K562 (cell line): ENCODE data around the gene ANO4.

ENCODE experiments used
- TRIM24 ChIP-seq, 2 experiments: fragments of 450-650 bp; IDR thresholded peaks; 2 replicates each; pipeline ENCODE4 v1.6.1; 2016
- TF ChIP-seq, protein P1 (sequence below): IDR thresholded peaks from 2 replicates; pipeline ENCODE4 v1.6.1; 2011; ENCODE audit not compliant: insufficient read length; ENCODE audit errors: extremely low read depth

DNA sequence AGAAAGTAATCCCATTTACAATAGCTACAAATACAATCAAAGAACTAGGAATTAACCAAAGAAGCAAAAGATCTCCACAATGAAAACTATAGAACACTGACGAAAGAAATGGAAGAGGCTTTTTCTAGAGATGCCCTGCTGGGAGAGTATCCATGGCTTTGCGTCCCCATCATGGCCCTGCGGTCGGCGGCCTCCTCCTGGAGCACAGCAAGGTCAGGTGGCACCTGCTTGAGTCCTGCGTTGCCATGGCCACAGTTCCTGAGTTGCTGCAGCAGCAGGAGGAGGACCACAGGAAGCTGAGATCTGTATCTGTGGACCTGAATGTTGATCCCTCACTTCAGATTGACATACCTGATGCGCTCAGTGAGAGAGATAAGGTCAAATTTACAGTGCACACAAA is 271.9 kb downstream of the ANO4 start:
- TF ChIP-seq, protein P1, sequence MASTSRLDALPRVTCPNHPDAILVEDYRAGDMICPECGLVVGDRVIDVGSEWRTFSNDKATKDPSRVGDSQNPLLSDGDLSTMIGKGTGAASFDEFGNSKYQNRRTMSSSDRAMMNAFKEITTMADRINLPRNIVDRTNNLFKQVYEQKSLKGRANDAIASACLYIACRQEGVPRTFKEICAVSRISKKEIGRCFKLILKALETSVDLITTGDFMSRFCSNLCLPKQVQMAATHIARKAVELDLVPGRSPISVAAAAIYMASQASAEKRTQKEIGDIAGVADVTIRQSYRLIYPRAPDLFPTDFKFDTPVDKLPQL = no peak
- TF ChIP-seq TRIM24 (IDR thresholded peaks at IDR 0.05) = no peak
